ENCODE data around the gene FARP1. TPM values are rescaled to one million over a fixed set of nuclear protein-coding genes. Genes with fewer than 3 reads are reported as not detected.
"Not testable (repeated sequence)": the region's sequence is repeated elsewhere in the genome, so short reads cannot be mapped to it uniquely, and the experiment has no call there.

Gene FARP1
- polyA plus RNA-seq, 4 donors = 0.89 to 23.4 (median 6.2) TPM

- Histone ChIP-seq H3K27ac (ENCODE audit: low read depth in 1 of 3, low read length in 2 of 3) (no peak overlapping the region), H3K9me3 (ENCODE audit: control insufficient read depth in 2 of 2, insufficient read depth in 1 of 2, low read depth in 1 of 2, low read length in 1 of 2) (no peaks in the 10 kb centered on the region), H3K4me3 (ENCODE audit: low read depth in 1 of 3, low read length in 3 of 3) (no peak overlapping the region), H3K4me1 (ENCODE audit: control insufficient read depth in 3 of 3, insufficient read depth in 2 of 3, low read depth in 1 of 3, low read length in 2 of 3) (peaks cover 0 to 9% (median 0%) of the 10 kb centered on the region in 3 donors), H3K27me3 (ENCODE audit: control insufficient read depth in 3 of 3, insufficient read depth in 3 of 3, low read length in 3 of 3) (no peaks in the 10 kb centered on the region), H3K36me3 (ENCODE audit: control insufficient read depth in 3 of 3, insufficient read depth in 2 of 3, low read depth in 1 of 3, low read length in 3 of 3) (peaks cover 0 to 5% (median 2%) of the 10 kb centered on the region in 3 donors)
- FAIRE-seq (no peak), DNase-seq (no peak)
- 91 to 97% (median 96%) methylated on average over 4 of the region's 4 CpGs for WGBS, 3 donors
Measured at GRCh38 chr13:98407575-98407974, 264.7 kb downstream of the FARP1 start.

- DNase-seq = no peak
Measured at GRCh38 chr13:98409281-98409680, 266.4 kb downstream of the FARP1 start.

GRCh38 chr13:98410612-98411011 is 267.7 kb downstream of the FARP1 start:
- Histone ChIP-seq H3K4me1 (ENCODE audit: control insufficient read depth in 3 of 3, insufficient read depth in 2 of 3, low read depth in 1 of 3, low read length in 2 of 3) (peaks cover 0 to 12% (median 0%) of the 10 kb centered on the region in 3 donors), H3K9me3 (ENCODE audit: control insufficient read depth in 2 of 2, insufficient read depth in 1 of 2, low read depth in 1 of 2, low read length in 1 of 2) (no peaks in the 10 kb centered on the region), H3K4me3 (ENCODE audit: low read depth in 1 of 3, low read length in 3 of 3) (no peak overlapping the region), H3K27ac (ENCODE audit: low read depth in 1 of 3, low read length in 2 of 3) (no peak overlapping the region), H3K36me3 (ENCODE audit: control insufficient read depth in 3 of 3, insufficient read depth in 2 of 3, low read depth in 1 of 3, low read length in 3 of 3) (peaks cover 0 to 23% (median 2%) of the 10 kb centered on the region in 3 donors), H3K27me3 (ENCODE audit: control insufficient read depth in 3 of 3, insufficient read depth in 3 of 3, low read length in 3 of 3) (no peaks in the 10 kb centered on the region)
- 89 to 95% (median 92%) methylated on average over 11 of the region's 11 CpGs for WGBS, 3 donors
- FAIRE-seq = no peak
- DNase-seq = no peak

More at GRCh38 chr13:98409281-98409680, 266.4 kb downstream of the FARP1 start:
- Histone ChIP-seq H3K4me3 (ENCODE audit: low read depth in 1 of 3, low read length in 3 of 3) (no peak overlapping the region), H3K27ac (ENCODE audit: low read depth in 1 of 3, low read length in 2 of 3) (no peak overlapping the region), H3K4me1 (ENCODE audit: control insufficient read depth in 3 of 3, insufficient read depth in 2 of 3, low read depth in 1 of 3, low read length in 2 of 3) (peaks cover 0 to 9% (median 0%) of the 10 kb centered on the region in 3 donors), H3K36me3 (ENCODE audit: control insufficient read depth in 3 of 3, insufficient read depth in 2 of 3, low read depth in 1 of 3, low read length in 3 of 3) (peaks cover 0 to 13% (median 2%) of the 10 kb centered on the region in 3 donors), H3K9me3 (ENCODE audit: control insufficient read depth in 2 of 2, insufficient read depth in 1 of 2, low read depth in 1 of 2, low read length in 1 of 2) (no peaks in the 10 kb centered on the region), H3K27me3 (ENCODE audit: control insufficient read depth in 3 of 3, insufficient read depth in 3 of 3, low read length in 3 of 3) (no peaks in the 10 kb centered on the region)
- 90 to 95% (median 94%) methylated on average over 13 of the region's 13 CpGs for WGBS, 3 donors
- no peak for FAIRE-seq

- Histone ChIP-seq H3K4me3 (ENCODE audit: low read depth in 1 of 3, low read length in 3 of 3) (no peak overlapping the region), H3K27ac (ENCODE audit: low read depth in 1 of 3, low read length in 2 of 3) (no peak overlapping the region), H3K4me1 (ENCODE audit: control insufficient read depth in 3 of 3, insufficient read depth in 2 of 3, low read depth in 1 of 3, low read length in 2 of 3) (peaks cover 0 to 12% (median 0%) of the 10 kb centered on the region in 3 donors), H3K36me3 (ENCODE audit: control insufficient read depth in 3 of 3, insufficient read depth in 2 of 3, low read depth in 1 of 3, low read length in 3 of 3) (peaks cover 0 to 25% (median 2%) of the 10 kb centered on the region in 3 donors), H3K9me3 (ENCODE audit: control insufficient read depth in 2 of 2, insufficient read depth in 1 of 2, low read depth in 1 of 2, low read length in 1 of 2) (no peaks in the 10 kb centered on the region), H3K27me3 (ENCODE audit: control insufficient read depth in 3 of 3, insufficient read depth in 3 of 3, low read length in 3 of 3) (no peaks in the 10 kb centered on the region)
- FAIRE-seq (no peak), DNase-seq (no peak)
- WGBS, 3 donors = 83 to 93% (median 88%) methylated on average over 5 of the region's 5 CpGs
Measured at GRCh38 chr13:98411013-98411412, 268.1 kb downstream of the FARP1 start.

- H3K27ac ChIP-seq (ENCODE audit: low read depth in 1 of 3, low read length in 2 of 3) = no peak overlapping the region
- no peaks in the 10 kb centered on the region for H3K27me3 ChIP-seq (ENCODE audit: control insufficient read depth in 3 of 3, insufficient read depth in 3 of 3, low read length in 3 of 3)
- peaks cover 0 to 25% (median 2%) of the 10 kb centered on the region in 3 donors for H3K36me3 ChIP-seq (ENCODE audit: control insufficient read depth in 3 of 3, insufficient read depth in 2 of 3, low read depth in 1 of 3, low read length in 3 of 3)
- DNase-seq (no peak), FAIRE-seq (no peak)
- H3K9me3 ChIP-seq (ENCODE audit: control insufficient read depth in 2 of 2, insufficient read depth in 1 of 2, low read depth in 1 of 2, low read length in 1 of 2) = no peaks in the 10 kb centered on the region
- 59 to 82% (median 73%) methylated on average over 16 of the region's 16 CpGs for WGBS, 3 donors
- H3K4me3 ChIP-seq (ENCODE audit: low read depth in 1 of 3, low read length in 3 of 3) = no peak overlapping the region
- H3K4me1 ChIP-seq (ENCODE audit: control insufficient read depth in 3 of 3, insufficient read depth in 2 of 3, low read depth in 1 of 3, low read length in 2 of 3) = peaks cover 0 to 8% (median 0%) of the 10 kb centered on the region in 3 donors
Measured at GRCh38 chr13:98411617-98412265, 268.8 kb downstream of the FARP1 start.

GRCh38 chr13:98413278-98413677 is 270.4 kb downstream of the FARP1 start:
- Histone ChIP-seq H3K4me1 (ENCODE audit: control insufficient read depth in 3 of 3, insufficient read depth in 2 of 3, low read depth in 1 of 3, low read length in 2 of 3) (peaks cover 0 to 12% (median 0%) of the 10 kb centered on the region in 3 donors), H3K36me3 (ENCODE audit: control insufficient read depth in 3 of 3, insufficient read depth in 2 of 3, low read depth in 1 of 3, low read length in 3 of 3) (peaks cover 0 to 28% (median 2%) of the 10 kb centered on the region in 3 donors)
- H3K27ac ChIP-seq (ENCODE audit: low read depth in 1 of 3, low read length in 2 of 3); FAIRE-seq; H3K4me3 ChIP-seq (ENCODE audit: low read depth in 1 of 3, low read length in 3 of 3); H3K27me3 ChIP-seq (ENCODE audit: control insufficient read depth in 3 of 3, insufficient read depth in 3 of 3, low read length in 3 of 3); H3K9me3 ChIP-seq (ENCODE audit: control insufficient read depth in 2 of 2, insufficient read depth in 1 of 2, low read depth in 1 of 2, low read length in 1 of 2); DNase-seq: not testable (repeated sequence)
- WGBS, 3 donors = 83 to 94% (median 88%) methylated on average over 3 of the region's 3 CpGs

GRCh38 chr13:98413796-98414195 is 270.9 kb downstream of the FARP1 start:
- no peak overlapping the region for H3K27ac ChIP-seq (ENCODE audit: low read depth in 1 of 3, low read length in 2 of 3)
- H3K4me3 ChIP-seq (ENCODE audit: low read depth in 1 of 3, low read length in 3 of 3) = no peak overlapping the region
- FAIRE-seq (no peak), DNase-seq (no peak)
- no peaks in the 10 kb centered on the region for H3K27me3 ChIP-seq (ENCODE audit: control insufficient read depth in 3 of 3, insufficient read depth in 3 of 3, low read length in 3 of 3)
- peaks cover 0 to 5% of the 10 kb centered on the region in 2 donors for H3K9me3 ChIP-seq (ENCODE audit: control insufficient read depth in 2 of 2, insufficient read depth in 1 of 2, low read depth in 1 of 2, low read length in 1 of 2)
- H3K4me1 ChIP-seq (ENCODE audit: control insufficient read depth in 3 of 3, insufficient read depth in 2 of 3, low read depth in 1 of 3, low read length in 2 of 3) = peaks cover 0 to 12% (median 0%) of the 10 kb centered on the region in 3 donors
- peaks cover 0 to 30% (median 2%) of the 10 kb centered on the region in 3 donors for H3K36me3 ChIP-seq (ENCODE audit: control insufficient read depth in 3 of 3, insufficient read depth in 2 of 3, low read depth in 1 of 3, low read length in 3 of 3)
- 87 to 94% (median 89%) methylated on average over 7 of the region's 7 CpGs for WGBS, 3 donors

- Histone ChIP-seq H3K27me3 (ENCODE audit: control insufficient read depth in 3 of 3, insufficient read depth in 3 of 3, low read length in 3 of 3) (no peaks in the 10 kb centered on the region), H3K27ac (ENCODE audit: low read depth in 1 of 3, low read length in 2 of 3) (no peak overlapping the region), H3K36me3 (ENCODE audit: control insufficient read depth in 3 of 3, insufficient read depth in 2 of 3, low read depth in 1 of 3, low read length in 3 of 3) (peaks cover 0 to 36% (median 0%) of the 10 kb centered on the region in 3 donors), H3K4me1 (ENCODE audit: control insufficient read depth in 3 of 3, insufficient read depth in 2 of 3, low read depth in 1 of 3, low read length in 2 of 3) (peaks cover 0 to 12% (median 0%) of the 10 kb centered on the region in 3 donors), H3K9me3 (ENCODE audit: control insufficient read depth in 2 of 2, insufficient read depth in 1 of 2, low read depth in 1 of 2, low read length in 1 of 2) (peaks cover 0 to 5% of the 10 kb centered on the region in 2 donors), H3K4me3 (ENCODE audit: low read depth in 1 of 3, low read length in 3 of 3) (no peak overlapping the region)
- DNase-seq (no peak), FAIRE-seq (no peak)
- WGBS, 3 donors = 80 to 90% (median 81%) methylated on average over 18 of the region's 18 CpGs
Measured at GRCh38 chr13:98415326-98416070, 272.6 kb downstream of the FARP1 start.
